Measurements from ENCODE around the gene DOK7.
A peak's percentile ranks its signal among the peaks of the same experiment; 100 is the strongest.

DOK7 gene

GRCh38 chr4:3488820-3489219 lies 25.7 kb downstream of the DOK7 start:
- no peak for DNase-seq

GRCh38 chr4:3489451-3489962 lies 26.4 kb downstream of the DOK7 start:
- ATAC-seq (peak; percentile 50), DNase-seq (peak; percentile 31)
- H3K4me1 Mint-ChIP-seq = no peaks in the 10 kb centered on the region
- H3K27ac Mint-ChIP-seq = no peak overlapping the region
- H3K4me3 Mint-ChIP-seq = no peak overlapping the region
- H3K9me3 Mint-ChIP-seq = no peaks in the 10 kb centered on the region
- H3K36me3 Mint-ChIP-seq (ENCODE audit: low read depth) = no peaks in the 10 kb centered on the region
- peaks cover 30% of the 10 kb centered on the region for H3K27me3 Mint-ChIP-seq

More at GRCh38 chr4:3488820-3489219, 25.7 kb downstream of the DOK7 start:
- Mint-ChIP-seq H3K27me3 (peaks cover 30% of the 10 kb centered on the region), H3K27ac (no peak overlapping the region), H3K9me3 (no peaks in the 10 kb centered on the region), H3K4me3 (no peak overlapping the region), H3K4me1 (no peaks in the 10 kb centered on the region), H3K36me3 (ENCODE audit: low read depth) (no peaks in the 10 kb centered on the region)
- no peak for ATAC-seq

GRCh38 chr4:3491681-3492405 lies 28.7 kb downstream of the DOK7 start:
- no peaks in the 10 kb centered on the region for H3K36me3 Mint-ChIP-seq (ENCODE audit: low read depth)
- peak overlapping the region; percentile 29 for H3K27ac Mint-ChIP-seq
- ATAC-seq = no peak
- DNase-seq = no peak
- H3K9me3 Mint-ChIP-seq = no peaks in the 10 kb centered on the region
- no peak overlapping the region for H3K4me3 Mint-ChIP-seq
- H3K4me1 Mint-ChIP-seq = no peaks in the 10 kb centered on the region
- peaks cover 33% of the 10 kb centered on the region for H3K27me3 Mint-ChIP-seq

- Mint-ChIP-seq H3K4me3 (no peak overlapping the region), H3K36me3 (ENCODE audit: low read depth) (no peaks in the 10 kb centered on the region), H3K9me3 (no peaks in the 10 kb centered on the region), H3K4me1 (no peaks in the 10 kb centered on the region), H3K27me3 (peaks cover 33% of the 10 kb centered on the region), H3K27ac (no peak overlapping the region)
- ATAC-seq (no peak), DNase-seq (no peak)
These were observed 29.9 kb downstream of the DOK7 start for GRCh38 chr4:3492741-3493719.

- Mint-ChIP-seq H3K4me1 (no peaks in the 10 kb centered on the region), H3K4me3 (no peak overlapping the region), H3K36me3 (ENCODE audit: low read depth) (no peaks in the 10 kb centered on the region), H3K27ac (no peak overlapping the region), H3K9me3 (no peaks in the 10 kb centered on the region), H3K27me3 (peaks cover 29% of the 10 kb centered on the region)
- DNase-seq (no peak), ATAC-seq (no peak)
These were observed 30.8 kb downstream of the DOK7 start for GRCh38 chr4:3493720-3494461.

- no peak overlapping the region for H3K27ac Mint-ChIP-seq
- peaks cover 26% of the 10 kb centered on the region for H3K27me3 Mint-ChIP-seq
- no peaks in the 10 kb centered on the region for H3K36me3 Mint-ChIP-seq (ENCODE audit: low read depth)
- no peaks in the 10 kb centered on the region for H3K9me3 Mint-ChIP-seq
- H3K4me1 Mint-ChIP-seq = no peaks in the 10 kb centered on the region
- H3K4me3 Mint-ChIP-seq = no peak overlapping the region
- no peak for DNase-seq
- no peak for ATAC-seq
These were observed 31.4 kb downstream of the DOK7 start for GRCh38 chr4:3494462-3494871.

- no peak for DNase-seq
- no peaks in the 10 kb centered on the region for H3K9me3 Mint-ChIP-seq
- H3K27me3 Mint-ChIP-seq = peaks cover 25% of the 10 kb centered on the region
- H3K4me1 Mint-ChIP-seq = no peaks in the 10 kb centered on the region
- H3K4me3 Mint-ChIP-seq = no peak overlapping the region
- no peak for ATAC-seq
- H3K27ac Mint-ChIP-seq = no peak overlapping the region
- no peaks in the 10 kb centered on the region for H3K36me3 Mint-ChIP-seq (ENCODE audit: low read depth)
These were observed 32.3 kb downstream of the DOK7 start for GRCh38 chr4:3495204-3495975.

- no peaks in the 10 kb centered on the region for H3K4me1 Mint-ChIP-seq
These were observed 32.9 kb downstream of the DOK7 start for GRCh38 chr4:3496021-3496420.

GRCh38 chr4:3497095-3497494 lies 34.0 kb downstream of the DOK7 start:
- Mint-ChIP-seq H3K27ac (no peak overlapping the region), H3K9me3 (no peaks in the 10 kb centered on the region), H3K36me3 (ENCODE audit: low read depth) (no peaks in the 10 kb centered on the region), H3K27me3 (peaks cover 10% of the 10 kb centered on the region), H3K4me1 (no peaks in the 10 kb centered on the region), H3K4me3 (no peak overlapping the region)
- no peak for ATAC-seq
- no peak for DNase-seq

More at GRCh38 chr4:3496021-3496420, 32.9 kb downstream of the DOK7 start:
- peaks cover 20% of the 10 kb centered on the region for H3K27me3 Mint-ChIP-seq
- no peaks in the 10 kb centered on the region for H3K36me3 Mint-ChIP-seq (ENCODE audit: low read depth)
- H3K4me3 Mint-ChIP-seq = no peak overlapping the region
- DNase-seq (no peak), ATAC-seq (no peak)
- no peaks in the 10 kb centered on the region for H3K9me3 Mint-ChIP-seq
- H3K27ac Mint-ChIP-seq = no peak overlapping the region

GRCh38 chr4:3497523-3498389 lies 34.6 kb downstream of the DOK7 start:
- ATAC-seq (no peak), DNase-seq (no peak)
- Mint-ChIP-seq H3K27ac (no peak overlapping the region), H3K27me3 (peaks cover 6% of the 10 kb centered on the region), H3K4me1 (no peaks in the 10 kb centered on the region), H3K4me3 (no peak overlapping the region), H3K9me3 (no peaks in the 10 kb centered on the region), H3K36me3 (ENCODE audit: low read depth) (no peaks in the 10 kb centered on the region)

GRCh38 chr4:3498407-3498806 lies 35.3 kb downstream of the DOK7 start:
- DNase-seq = no peak
- H3K4me1 Mint-ChIP-seq = peaks cover 2% of the 10 kb centered on the region
- no peak overlapping the region for H3K4me3 Mint-ChIP-seq
- ATAC-seq = no peak
- peaks cover 2% of the 10 kb centered on the region for H3K36me3 Mint-ChIP-seq (ENCODE audit: low read depth)
- peaks cover 6% of the 10 kb centered on the region for H3K27me3 Mint-ChIP-seq
- H3K9me3 Mint-ChIP-seq = no peaks in the 10 kb centered on the region
- no peak overlapping the region for H3K27ac Mint-ChIP-seq

- H3K4me1 Mint-ChIP-seq = peaks cover 4% of the 10 kb centered on the region
- peaks cover 6% of the 10 kb centered on the region for H3K27me3 Mint-ChIP-seq
- H3K36me3 Mint-ChIP-seq (ENCODE audit: low read depth) = peaks cover 4% of the 10 kb centered on the region
These were observed 35.9 kb downstream of the DOK7 start for GRCh38 chr4:3498901-3499510.

GRCh38 chr4:3499710-3500109 lies 36.6 kb downstream of the DOK7 start:
- H3K27ac Mint-ChIP-seq = no peak overlapping the region
- ATAC-seq (no peak), DNase-seq (no peak)
- H3K27me3 Mint-ChIP-seq = peaks cover 4% of the 10 kb centered on the region
- H3K4me3 Mint-ChIP-seq = no peak overlapping the region
- H3K9me3 Mint-ChIP-seq = no peaks in the 10 kb centered on the region
- peaks cover 4% of the 10 kb centered on the region for H3K4me1 Mint-ChIP-seq
- peaks cover 4% of the 10 kb centered on the region for H3K36me3 Mint-ChIP-seq (ENCODE audit: low read depth)

More at GRCh38 chr4:3498901-3499510, 35.9 kb downstream of the DOK7 start:
- DNase-seq = no peak
- no peak for ATAC-seq
- Mint-ChIP-seq H3K27ac (no peak overlapping the region), H3K9me3 (no peaks in the 10 kb centered on the region), H3K4me3 (no peak overlapping the region)
